SKM-1 treated with dmso at 0.1 percent for 144 hours (cell line): ENCODE measurements around the gene RABGAP1L.
"Not testable (repeated sequence)": the region's sequence is repeated elsewhere in the genome, so short reads cannot be mapped to it uniquely, and the experiment has no call there.

Source experiments
- DNase-seq: peaks from one replicate; lab custom pipeline; 2025; ENCODE audit not compliant: unreplicated experiment; lab: John Stamatoyannopoulos, UW

Gene RABGAP1L

DNA sequence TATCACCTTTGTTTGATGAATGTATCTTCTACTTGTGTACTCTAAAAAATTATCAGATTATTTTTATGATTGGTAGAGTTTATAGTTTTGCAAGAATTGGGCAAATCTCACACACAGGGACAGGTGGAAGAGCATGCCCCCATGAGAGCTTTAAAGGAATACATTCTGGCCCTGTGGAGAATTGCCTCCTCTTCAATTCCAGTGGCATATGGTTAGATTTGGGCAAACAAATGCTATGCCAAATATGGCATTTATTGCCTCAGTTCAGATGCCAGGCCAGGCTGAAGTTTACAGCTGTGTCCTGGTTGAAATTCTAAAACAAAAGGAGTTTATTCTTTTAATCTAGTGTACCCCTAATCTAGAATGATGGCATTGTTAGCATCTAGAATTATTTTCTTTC lies 678.1 kb downstream of the RABGAP1L start:
- DNase-seq, result no peak

DNA sequence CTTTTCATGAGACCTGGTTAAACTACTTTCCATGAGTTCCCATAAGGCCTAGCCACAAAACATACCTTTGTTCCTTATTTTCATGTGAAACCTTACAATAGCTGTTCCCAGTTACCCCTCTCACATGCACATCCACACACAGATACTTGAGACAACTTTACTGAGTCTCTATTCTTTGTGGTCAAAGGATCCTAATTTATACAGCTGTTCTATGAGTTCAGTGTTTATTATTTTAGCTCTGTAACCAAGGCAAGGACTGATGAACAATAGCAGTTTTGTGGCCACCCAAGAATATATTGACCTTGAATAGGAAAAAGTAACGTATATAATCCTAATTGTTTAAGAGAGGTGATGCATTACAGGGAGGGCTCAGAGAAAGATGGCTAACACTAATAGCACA lies 679.9 kb downstream of the RABGAP1L start:
- DNase-seq, result no peak

DNA sequence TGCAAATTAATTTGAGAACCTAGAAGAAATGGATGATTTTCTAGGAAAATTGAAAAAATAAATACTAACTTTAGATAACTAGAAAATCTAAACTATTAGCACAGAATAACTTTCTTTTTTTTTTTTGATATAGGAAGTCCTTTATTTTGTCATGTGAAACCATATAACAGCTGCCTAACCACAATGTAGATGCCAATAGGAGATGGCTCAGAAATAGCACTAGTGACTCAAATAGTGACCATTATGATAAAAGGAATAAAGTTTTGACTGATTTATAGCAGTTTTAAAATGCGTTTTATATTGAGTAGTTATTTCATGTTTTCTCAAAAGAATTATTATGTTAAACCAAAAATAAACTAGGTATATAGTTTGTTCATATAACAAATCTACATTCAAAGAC lies 682.4 kb downstream of the RABGAP1L start:
- DNase-seq, result no peak

DNA sequence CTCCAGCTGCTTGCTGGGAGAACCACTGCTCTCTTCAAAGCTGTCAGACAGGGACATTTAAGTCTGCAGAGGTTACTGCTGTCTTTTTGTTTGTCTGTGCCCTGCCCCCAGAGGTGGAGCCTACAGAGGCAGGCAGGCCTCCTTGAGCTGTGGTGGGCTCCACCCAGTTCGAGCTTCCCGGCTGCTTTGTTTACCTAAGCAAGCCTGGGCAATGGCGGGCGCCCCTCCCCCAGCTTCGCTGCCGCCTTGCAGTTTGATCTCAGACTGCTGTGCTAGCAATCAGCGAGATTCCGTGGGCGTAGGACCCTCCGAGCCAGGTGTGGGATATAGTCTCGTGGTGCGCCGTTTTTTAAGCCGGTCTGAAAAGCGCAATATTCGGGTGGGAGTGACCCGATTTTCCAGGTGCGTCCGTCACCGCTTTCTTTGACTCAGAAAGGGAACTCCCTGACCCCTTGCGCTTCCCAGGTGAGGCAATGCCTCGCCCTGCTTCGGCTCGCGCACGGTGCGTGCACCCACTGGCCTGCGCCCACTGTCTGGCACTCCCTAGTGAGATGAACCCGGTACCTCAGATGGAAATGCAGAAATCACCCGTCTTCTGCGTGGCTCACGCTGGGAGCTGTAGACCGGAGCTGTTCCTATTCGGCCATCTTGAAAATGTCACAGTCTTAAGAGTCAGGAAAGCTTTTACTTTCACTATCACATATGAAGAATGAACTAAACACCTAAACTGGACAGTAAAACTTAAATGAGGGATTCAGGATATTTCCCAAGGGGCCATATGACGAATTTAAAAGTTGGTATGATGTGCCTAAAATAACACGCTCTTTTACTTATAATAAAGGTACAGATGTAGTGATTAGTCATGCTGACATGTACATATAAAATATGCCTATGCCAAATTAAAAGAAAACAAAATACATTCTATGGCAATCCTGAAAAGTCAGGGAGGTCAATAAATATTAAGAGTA lies 689.6 kb downstream of the RABGAP1L start:
- not testable (repeated sequence) for DNase-seq

DNA sequence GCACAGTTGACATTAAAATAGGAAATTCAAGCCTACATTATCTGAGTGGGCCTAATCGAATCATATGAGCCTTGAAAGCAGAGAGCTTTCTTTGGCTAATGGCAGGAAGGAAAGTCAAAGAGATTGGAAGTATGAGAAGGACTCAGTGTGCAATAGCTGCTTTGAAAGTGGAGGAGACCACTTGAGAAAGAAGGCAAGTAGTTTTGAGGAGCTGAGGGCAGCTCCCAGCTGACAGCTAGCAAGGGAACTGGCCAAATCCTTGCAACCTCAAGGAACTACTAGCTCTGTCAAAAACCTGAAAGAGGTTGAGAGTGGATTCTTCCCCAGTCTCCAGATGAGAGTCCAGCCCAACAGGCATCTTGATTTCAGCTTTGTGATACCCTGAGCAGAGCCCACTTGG lies 691.4 kb downstream of the RABGAP1L start:
- DNase-seq, result no peak

DNA sequence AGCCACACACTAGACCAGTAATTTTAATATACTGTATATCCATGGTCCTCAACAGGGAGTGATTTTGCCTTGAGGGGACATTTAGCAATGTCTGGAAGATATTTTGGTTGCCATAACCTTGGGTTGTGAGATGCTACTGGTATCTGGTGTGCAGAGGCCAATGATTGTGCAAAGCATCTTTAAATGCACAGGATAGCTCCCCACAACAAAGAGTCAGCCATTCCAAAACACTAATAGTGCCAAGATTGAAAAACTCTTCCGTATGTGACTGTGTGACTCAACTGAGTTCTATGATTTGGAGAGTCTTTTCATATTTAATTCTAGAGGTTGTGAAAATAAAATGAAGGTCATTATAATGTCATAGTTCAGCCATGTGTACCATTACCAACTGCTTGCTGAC lies 699.0 kb downstream of the RABGAP1L start:
- no peak for DNase-seq

DNA sequence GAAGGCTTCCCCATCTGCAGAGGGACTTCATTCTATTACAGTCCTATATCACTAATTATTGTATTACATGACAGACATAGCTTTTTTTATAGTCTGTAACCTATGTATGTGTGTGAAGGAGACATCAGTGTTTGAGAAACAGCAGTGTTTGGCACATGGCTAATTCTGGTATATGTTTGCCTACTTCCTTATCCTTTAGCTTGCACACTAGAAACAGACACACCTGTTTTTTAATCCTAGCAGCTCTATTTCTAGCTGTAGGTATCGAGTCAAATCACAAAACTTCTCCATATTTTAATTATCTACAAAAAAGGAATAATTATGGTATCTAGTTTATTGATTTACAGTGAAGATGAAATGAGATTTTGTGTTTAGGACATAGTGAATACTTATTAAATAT lies 711.0 kb downstream of the RABGAP1L start:
- no peak for DNase-seq

DNA sequence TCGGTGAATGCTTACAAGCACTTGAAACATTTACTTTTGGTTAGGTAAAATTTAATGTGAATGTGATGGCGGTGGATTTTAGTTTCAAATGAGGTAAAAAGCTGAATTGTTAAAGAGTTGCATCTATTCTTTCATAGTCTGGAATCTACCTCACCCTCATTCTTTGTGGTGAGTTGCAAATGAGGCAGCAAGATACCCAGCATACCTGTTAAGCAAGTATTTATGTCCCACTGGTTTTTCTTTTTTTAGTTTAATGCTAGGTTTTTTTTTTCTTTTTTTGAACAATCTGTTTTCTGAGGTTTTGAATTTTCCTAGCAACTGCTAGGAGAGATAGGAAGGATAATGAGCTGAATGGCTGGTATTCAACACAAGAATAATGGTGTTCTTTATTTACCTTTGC lies 712.6 kb downstream of the RABGAP1L start:
- no peak for DNase-seq

DNA sequence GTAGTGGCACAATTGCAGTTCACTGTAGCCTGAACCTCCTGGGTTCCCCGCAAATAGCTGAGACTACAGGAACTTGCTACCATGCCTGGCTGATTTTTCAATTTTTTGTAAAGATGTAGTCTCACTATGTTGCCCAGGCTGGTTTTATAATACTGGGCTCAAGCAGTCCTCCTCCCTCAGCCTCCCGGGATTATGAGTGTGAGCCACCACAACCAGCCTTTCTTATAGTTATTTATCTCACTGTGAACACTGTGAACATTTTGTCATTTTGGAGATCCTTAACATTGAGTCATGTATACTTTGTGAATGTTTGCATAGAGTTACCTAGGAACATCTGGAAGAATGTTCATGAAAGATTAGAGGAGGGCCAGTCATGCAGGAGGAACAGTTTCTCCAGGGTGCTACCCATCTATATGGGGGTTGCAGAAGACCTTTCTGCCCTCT lies 713.3 kb downstream of the RABGAP1L start:
- no peak for DNase-seq

DNA sequence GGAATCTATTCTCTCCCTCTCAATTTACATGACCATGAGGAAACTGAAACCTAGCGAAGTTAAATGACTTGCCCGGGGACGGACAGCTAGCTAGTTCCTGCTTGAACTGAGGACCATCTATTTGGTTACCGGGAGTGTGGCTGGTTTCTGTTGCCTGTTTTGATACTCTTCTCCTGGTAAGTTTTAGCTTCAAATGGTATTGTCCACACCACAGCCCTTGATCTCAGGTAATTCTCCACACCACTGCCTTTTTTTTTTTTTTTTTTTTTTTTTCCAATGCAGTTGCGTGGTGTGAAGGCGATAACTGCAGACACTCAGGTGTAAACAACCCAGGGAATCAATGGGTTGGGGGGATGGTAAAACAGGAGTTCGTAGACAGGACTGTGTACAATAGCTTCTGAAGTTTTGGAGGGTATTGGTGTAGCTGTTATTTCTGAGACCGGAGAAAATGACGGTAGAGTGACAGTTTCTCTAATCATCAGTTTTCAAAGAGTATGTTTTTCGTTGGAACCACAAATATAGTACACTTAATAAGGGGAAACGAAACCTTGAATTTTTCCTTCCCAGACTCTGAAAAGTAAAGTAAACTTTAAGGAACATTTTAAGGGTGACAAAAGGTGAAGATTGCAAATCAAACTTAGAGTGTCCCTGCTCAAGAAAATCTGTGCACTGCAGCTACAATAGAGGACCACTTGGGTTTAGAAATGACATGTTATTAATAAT lies 715.2 kb downstream of the RABGAP1L start:
- DNase-seq, result no peak

DNA sequence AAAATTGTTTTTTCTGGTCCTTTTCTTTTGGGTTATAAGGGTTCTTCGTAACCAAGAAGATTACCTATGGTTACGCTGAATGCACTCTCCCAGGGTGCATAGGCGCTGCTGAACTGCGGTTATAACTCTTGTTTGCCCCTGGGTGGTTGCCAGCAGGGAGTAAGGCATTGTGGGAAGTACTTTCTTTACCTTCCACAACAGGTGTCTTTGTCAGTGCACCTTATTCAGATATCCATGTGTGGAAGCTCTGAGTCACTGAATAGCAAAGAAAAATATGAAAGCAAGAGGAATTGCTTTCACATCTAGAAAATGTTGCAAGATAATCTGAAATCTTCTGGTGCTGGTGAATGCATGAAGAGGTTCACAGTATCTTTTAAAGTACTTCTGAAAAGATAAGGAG lies 716.0 kb downstream of the RABGAP1L start:
- no peak for DNase-seq

DNA sequence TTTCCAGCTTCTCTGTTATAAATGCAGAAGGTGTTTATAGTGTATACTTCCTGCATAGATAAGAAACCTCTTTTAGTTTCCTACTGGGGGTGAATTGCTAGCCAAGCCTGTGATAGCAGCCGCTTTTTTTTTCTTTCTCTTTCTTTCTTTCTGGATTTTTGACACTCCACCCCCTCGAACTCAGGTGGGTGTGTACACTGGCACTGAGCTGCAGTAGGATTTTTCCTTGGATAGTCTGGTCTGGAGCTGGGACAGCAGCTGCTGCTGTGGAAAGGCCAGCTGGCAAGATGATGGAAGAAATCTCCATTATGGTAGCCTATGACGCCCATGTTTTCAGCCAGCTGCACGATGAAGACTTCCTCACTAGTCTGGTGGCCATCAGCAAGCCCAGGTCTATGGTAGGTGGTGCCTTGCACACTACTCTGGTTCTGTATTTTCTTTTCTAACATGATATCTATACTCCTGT lies 717.9 kb downstream of the RABGAP1L start:
- DNase-seq, result no peak

DNA sequence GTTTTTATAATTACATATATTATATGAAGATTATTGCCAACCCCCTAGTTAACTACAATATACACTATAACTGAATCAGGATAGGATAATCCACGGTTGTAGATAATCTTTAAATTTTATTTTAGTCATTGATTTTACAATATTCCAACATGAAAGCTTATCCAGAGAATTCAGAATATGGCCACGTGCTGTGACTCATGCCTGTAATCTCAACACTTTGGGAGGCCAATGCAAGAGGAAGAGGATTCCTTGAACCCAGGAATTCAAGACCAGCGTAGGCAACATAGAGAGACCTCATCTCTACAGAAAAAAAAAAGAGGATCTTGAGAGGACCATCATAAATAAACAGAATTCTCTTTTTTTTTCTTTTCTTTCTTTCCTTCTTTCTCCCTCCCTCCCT lies 720.9 kb downstream of the RABGAP1L start:
- no peak for DNase-seq

DNA sequence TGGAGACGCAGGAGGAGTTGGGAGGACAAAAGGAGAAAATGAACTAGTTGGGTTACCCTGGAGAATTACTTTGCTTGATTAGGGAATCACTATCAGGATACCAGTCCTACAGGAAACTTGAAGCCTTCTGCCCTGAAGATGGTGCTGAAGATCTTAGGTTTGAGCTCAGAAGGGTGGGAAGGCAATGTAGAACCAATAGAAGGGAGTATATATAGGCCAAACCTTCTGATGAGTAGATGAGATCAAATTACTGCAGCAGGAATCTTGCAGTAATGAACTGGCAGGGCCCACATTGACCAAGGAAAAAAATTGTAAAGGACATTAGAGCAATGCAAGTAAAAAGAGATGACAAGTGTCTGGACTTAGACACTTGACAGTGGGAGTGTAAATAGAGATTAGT lies 724.1 kb downstream of the RABGAP1L start:
- DNase-seq, result no peak

DNA sequence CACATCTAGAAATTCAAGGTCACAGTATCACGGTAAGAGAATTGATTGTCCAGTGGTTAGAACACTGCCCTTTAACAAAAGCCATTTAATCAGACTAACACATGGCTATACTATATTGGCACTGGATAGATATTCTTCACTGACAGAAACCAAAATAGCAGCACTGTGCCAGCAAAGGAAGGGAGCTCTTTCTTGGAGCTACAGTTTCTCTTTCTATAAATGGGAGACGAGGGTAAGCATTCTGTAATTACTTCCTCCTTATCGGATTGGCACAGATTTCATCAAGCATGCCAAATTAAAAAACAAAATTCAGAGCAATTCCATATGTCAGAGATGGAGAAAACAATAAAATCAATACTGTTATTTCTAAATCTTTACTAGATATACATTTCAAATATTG lies 724.7 kb downstream of the RABGAP1L start:
- DNase-seq, result no peak

DNA sequence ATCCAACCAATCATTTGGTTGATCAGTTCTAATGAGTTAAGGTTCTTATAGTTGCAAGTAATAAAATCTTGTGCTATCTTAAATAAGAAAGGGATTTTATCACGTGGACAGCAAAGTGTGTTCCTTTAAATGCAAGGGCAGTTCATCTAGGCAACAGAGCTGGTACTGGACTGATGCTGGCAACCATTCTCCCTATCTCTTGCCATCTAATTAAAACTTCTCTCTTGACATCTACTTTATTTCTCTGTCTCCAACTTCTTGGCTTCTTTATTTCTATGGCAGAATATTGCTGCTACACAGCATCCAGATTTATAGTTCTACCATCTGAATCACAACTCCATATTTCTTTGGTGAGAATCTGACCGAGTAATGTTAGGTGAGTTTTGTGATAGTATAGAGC lies 725.2 kb downstream of the RABGAP1L start:
- DNase-seq, result no peak

DNA sequence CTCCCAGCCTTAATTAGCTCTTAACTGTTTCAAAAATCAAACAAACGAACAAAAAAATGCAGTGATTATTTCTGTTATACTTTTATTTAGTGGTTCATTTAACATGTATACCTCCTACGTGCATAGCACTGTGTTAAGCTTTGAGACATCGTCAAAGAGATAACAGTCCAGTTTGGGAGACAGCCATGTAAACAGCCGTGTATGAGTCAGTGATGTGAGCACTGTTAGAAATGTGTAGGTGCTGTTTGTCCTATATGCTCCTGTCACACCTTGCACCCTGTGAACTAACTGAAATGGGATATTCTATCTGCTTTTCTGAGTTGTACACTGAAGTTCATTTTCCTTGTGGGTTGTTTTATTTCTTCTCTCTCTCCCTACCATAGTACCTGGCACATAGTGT lies 730.7 kb downstream of the RABGAP1L start:
- DNase-seq, result no peak

DNA sequence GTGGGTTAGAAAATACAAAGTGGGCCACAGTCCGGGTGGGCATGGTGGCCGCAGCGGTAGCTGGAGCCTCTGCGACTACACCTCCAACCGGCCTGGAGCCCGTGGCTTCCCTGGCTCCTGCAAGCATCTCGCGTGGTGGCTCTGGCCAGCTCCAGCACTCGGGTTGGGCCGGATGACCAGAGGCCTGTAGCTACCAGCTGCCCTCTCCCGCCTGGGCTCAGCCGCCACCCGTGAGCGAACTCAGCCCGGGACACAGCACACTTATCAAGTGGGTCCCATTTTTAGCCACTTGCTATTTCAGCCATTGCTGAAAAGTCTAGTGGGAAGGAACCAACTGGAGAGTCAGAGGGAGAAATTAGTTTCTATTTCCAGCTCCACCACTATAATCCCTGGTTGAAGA lies 732.7 kb downstream of the RABGAP1L start:
- DNase-seq, result no peak

DNA sequence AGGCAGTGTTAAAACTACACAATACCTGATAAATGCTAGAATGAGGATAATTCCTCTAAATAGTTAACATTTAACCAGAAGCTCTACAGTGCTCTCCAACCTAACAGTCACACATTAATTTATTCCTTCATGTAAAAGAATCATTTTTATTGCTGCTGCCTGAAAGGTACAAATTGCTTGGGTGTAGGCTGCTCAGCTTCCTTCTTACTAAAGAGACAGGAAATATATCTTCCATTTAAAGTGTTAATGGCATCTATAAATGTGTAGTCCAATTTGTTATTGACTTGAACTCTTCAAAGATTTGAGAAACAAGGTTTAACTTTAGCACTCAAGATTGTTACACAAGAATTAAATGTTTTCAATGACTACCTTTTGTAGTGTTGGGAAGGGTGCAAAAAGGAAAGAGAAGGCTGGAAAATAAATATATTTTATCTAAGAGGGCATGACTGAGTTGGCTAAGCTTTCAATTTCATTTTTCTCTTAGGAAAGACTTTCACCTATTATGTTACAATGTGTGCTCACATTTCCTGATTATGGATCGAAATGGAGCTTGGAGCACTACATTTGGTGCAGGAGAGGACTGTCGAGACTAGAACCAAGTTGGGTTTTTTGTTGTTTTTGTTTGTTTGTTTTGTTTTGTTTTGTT lies 734.9 kb downstream of the RABGAP1L start:
- DNase-seq, result no peak

DNA sequence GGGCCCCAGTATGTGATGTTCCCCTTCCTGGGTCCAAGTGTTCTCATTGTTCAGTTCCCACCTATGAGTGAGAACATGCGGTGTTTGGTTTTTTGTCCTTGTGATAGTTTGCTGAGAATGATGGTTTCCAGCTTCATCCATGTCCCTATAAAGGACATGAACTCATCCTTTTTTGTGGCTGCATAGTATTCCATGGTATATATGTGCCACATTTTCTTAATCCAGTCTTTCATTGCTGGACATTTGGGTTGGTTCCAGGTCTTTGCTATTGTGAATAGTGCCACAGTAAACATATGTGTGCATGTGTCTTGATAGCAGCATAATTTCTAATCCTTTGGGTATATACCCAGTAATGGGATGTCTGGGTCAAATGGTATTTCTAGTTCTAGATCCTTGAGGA lies 736.3 kb downstream of the RABGAP1L start:
- DNase-seq, result not testable (repeated sequence)

DNA sequence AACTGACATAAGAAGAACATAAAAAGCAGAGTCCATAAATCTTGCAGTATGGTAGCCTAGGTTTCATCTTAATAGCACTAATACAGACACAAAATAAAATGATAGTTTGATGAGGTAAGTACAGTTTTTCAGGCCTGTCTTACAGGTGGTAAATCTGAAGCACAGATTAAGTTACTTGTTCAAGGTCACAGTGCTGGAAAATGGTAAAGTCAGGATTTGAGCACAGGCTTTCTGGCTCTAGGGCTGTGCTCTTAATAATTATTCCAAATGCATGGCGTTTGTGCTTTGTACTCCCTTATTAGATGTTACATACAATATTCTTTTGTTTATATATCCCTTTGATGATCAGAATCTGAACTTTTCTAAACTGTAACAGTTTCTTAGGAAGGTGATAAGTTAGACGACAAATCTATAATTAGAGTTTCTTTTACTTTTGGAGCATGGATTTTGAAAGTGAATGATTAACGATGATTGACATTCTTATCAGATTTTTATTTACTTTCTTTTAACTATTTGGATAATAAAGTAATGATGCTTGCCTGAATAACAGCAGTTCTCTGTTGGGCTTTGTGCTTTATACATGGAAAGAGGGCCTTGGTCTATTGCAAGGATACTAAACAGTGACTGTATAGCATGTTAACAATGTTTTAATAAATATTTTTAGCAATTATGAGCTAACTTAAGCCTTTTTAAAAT lies 738.9 kb downstream of the RABGAP1L start:
- DNase-seq, result no peak
